Vagina (tissue), 2 donors: ENCODE data around the gene KRTAP10-3. TPM values are rescaled to one million over a fixed set of nuclear protein-coding genes. Genes with fewer than 3 reads are reported as not detected.

Experiments used
- DNase-seq, 2 donors: peaks; one replicate each; pipeline ENCODE4 v3.0.0-alpha.2; 2017; ENCODE audit errors: extremely low spot score in 2 of 2
- H3K27ac ChIP-seq: fragments of 200-600 bp; sonication (generic); one replicate; pipeline ENCODE4 v1.5.1; 2019
- H3K27me3 ChIP-seq: fragments of 200-600 bp; sonication (generic); one replicate; pipeline ENCODE4 v1.5.1; 2019
- H3K36me3 ChIP-seq, 2 donors: fragments of 200-600 bp; sonication (generic); one replicate each; pipeline ENCODE4 v1.5.1; 2017 to 2019
- H3K4me1 ChIP-seq: fragments of 200-600 bp; sonication (generic); one replicate; pipeline ENCODE4 v1.5.1; 2019
- H3K4me3 ChIP-seq, 2 donors: fragments of 200-600 bp; sonication (generic); 1 replicate in 1 of 2; 2 replicates in 1 of 2; pipeline ENCODE4 v1.5.1; 2016 to 2019
- H3K9me3 ChIP-seq: fragments of 200-600 bp; sonication (generic); one replicate; pipeline ENCODE4 v1.5.1; 2019
- CTCF ChIP-seq, 3 experiments: fragments of 450-650 bp in 2 of 3; fragments of 200-600 bp in 1 of 3; sonication (generic) in 1 of 3; IDR thresholded peaks; one replicate each; pipeline ENCODE4 v1.5.1; 2017 to 2019; ENCODE audit warnings: antibody characterized with exemption in 3 of 3, mild to moderate bottlenecking in 2 of 3, moderate library complexity in 2 of 3
- POLR2A ChIP-seq, 2 donors: fragments of 450-650 bp; IDR thresholded peaks; one replicate each; pipeline ENCODE4 v1.6.1; 2017; ENCODE audit warnings: antibody characterized with exemption in 2 of 2, mild to moderate bottlenecking in 2 of 2, moderate library complexity in 2 of 2
- POLR2AphosphoS5 ChIP-seq, 2 donors: sonication (generic); formaldehyde crosslinking; IDR thresholded peaks; one replicate each; pipeline ENCODE4 v1.9.0; 2017; ENCODE audit warnings: antibody characterized with exemption in 2 of 2, mild to moderate bottlenecking in 2 of 2, low read depth in 1 of 2; ENCODE audit not compliant: insufficient read depth in 1 of 2
- intact Hi-C: fragments of 100-400 bp; cut with DNase I; formaldehyde crosslinking; loops from one replicate; pipeline ENCODE4 v1.15.1; 2023
- total RNA-seq: library from RNA; depleted of rRNA; stranded (reverse); fragments of >200 nt; gene quantifications from one replicate; pipeline ENCODE4 v1.2.3, GENCODE V29; 2016

Gene KRTAP10-3
- total RNA-seq, 1 donor from 2014 or later = not detected

- intact Hi-C loops = no loop called here
- Histone ChIP-seq H3K4me3 (no peak overlapping the region), H3K27ac (no peak overlapping the region), H3K36me3 (no peaks in the 10 kb centered on the region), H3K4me1 (no peaks in the 10 kb centered on the region), H3K9me3 (no peaks in the 10 kb centered on the region), H3K27me3 (no peaks in the 10 kb centered on the region)
- TF ChIP-seq POLR2AphosphoS5 (IDR thresholded peaks at IDR 0.05; ENCODE audit: insufficient read depth in 1 of 2, low read depth in 1 of 2) = no peak
- no peak for TF ChIP-seq CTCF (IDR thresholded peaks at IDR 0.05)
- no peak for TF ChIP-seq POLR2A (IDR thresholded peaks at IDR 0.05)
- DNase-seq = no peak
Observed at GRCh38 chr21:44524414-44525371, 33.9 kb downstream of the KRTAP10-3 start.

- Histone ChIP-seq H3K27me3 (no peaks in the 10 kb centered on the region), H3K27ac (no peak overlapping the region), H3K9me3 (no peaks in the 10 kb centered on the region), H3K36me3 (no peaks in the 10 kb centered on the region), H3K4me1 (no peaks in the 10 kb centered on the region), H3K4me3 (no peak overlapping the region)
- intact Hi-C loops = no loop called here
- TF ChIP-seq CTCF (IDR thresholded peaks at IDR 0.05) (no peak), POLR2AphosphoS5 (IDR thresholded peaks at IDR 0.05; ENCODE audit: insufficient read depth in 1 of 2, low read depth in 1 of 2) (no peak), POLR2A (IDR thresholded peaks at IDR 0.05) (no peak)
- no peak for DNase-seq
Observed at GRCh38 chr21:44523567-44524413, 34.8 kb downstream of the KRTAP10-3 start.

- Histone ChIP-seq H3K36me3 (no peaks in the 10 kb centered on the region), H3K9me3 (no peaks in the 10 kb centered on the region), H3K27ac (no peak overlapping the region), H3K4me3 (no peak overlapping the region), H3K4me1 (no peaks in the 10 kb centered on the region), H3K27me3 (no peaks in the 10 kb centered on the region)
- DNase-seq = no peak
- intact Hi-C loops = no loop called here
- TF ChIP-seq CTCF (IDR thresholded peaks at IDR 0.05) (no peak), POLR2AphosphoS5 (IDR thresholded peaks at IDR 0.05; ENCODE audit: insufficient read depth in 1 of 2, low read depth in 1 of 2) (no peak), POLR2A (IDR thresholded peaks at IDR 0.05) (no peak)
Observed at GRCh38 chr21:44522753-44523204, 35.8 kb downstream of the KRTAP10-3 start.

- no peak overlapping the region for H3K27ac ChIP-seq
- H3K36me3 ChIP-seq = no peaks in the 10 kb centered on the region
- H3K4me3 ChIP-seq = no peak overlapping the region
- intact Hi-C loops = no loop called here
- no peak for DNase-seq
- no peaks in the 10 kb centered on the region for H3K4me1 ChIP-seq
- H3K9me3 ChIP-seq = no peaks in the 10 kb centered on the region
- no peak for TF ChIP-seq CTCF (IDR thresholded peaks at IDR 0.05)
- no peaks in the 10 kb centered on the region for H3K27me3 ChIP-seq
Observed at GRCh38 chr21:44521928-44522752, 36.5 kb downstream of the KRTAP10-3 start.
